Heart left ventricle (tissue), 16 donors: Measurements from ENCODE around the gene PNRC1. TPM values are rescaled to one million over a fixed set of nuclear protein-coding genes. Genes with fewer than 3 reads are reported as not detected.
"Not testable (repeated sequence)": the region's sequence is repeated elsewhere in the genome, so short reads cannot be mapped to it uniquely, and the experiment has no call there.

Experiments used
- ATAC-seq, 4 donors: fragments of 200-7000 bp; cut with Tn5 transposase; one replicate each; pipeline ENCODE4 v1.9.1; 2020 to 2022; ENCODE audit warnings: moderate library complexity in 4 of 4, mild to moderate bottlenecking in 3 of 4, moderate number of reproducible peaks in 1 of 4
- DNase-seq, 5 donors: peaks; one replicate each; pipeline ENCODE4 v3.0.0-alpha.2; 2020
- H3K27ac ChIP-seq, 12 donors: fragments of 200-600 bp; sonication (generic) in 4 of 12; one replicate each; pipeline versions ENCODE4 v1.5.0 to v1.8.0; 2016 to 2022; ENCODE audit warnings: mild to moderate bottlenecking in 2 of 12
- H3K27me3 ChIP-seq, 9 donors: fragments of 200-600 bp; sonication (generic) in 2 of 9; one replicate each; pipeline versions ENCODE4 v1.5.1 to v1.8.0; 2016 to 2022; ENCODE audit warnings: mild to moderate bottlenecking in 3 of 9
- H3K36me3 ChIP-seq, 9 donors: fragments of 200-600 bp; sonication (generic) in 2 of 9; one replicate each; pipeline versions ENCODE4 v1.5.0 to v1.8.0; 2018 to 2022; ENCODE audit warnings: mild to moderate bottlenecking in 2 of 9
- H3K4me1 ChIP-seq, 12 donors: fragments of 200-600 bp; sonication (generic) in 4 of 12; one replicate each; pipeline versions ENCODE4 v1.5.0 to v1.8.0; 2016 to 2022; ENCODE audit warnings: mild to moderate bottlenecking in 3 of 12
- H3K4me3 ChIP-seq, 12 donors: fragments of 200-600 bp; sonication (generic) in 4 of 12; one replicate each; pipeline versions ENCODE4 v1.5.0 to v1.8.0; 2017 to 2022; ENCODE audit warnings: mild to moderate bottlenecking in 9 of 12, moderate library complexity in 4 of 12
- H3K9me3 ChIP-seq, 12 donors: fragments of 200-600 bp; sonication (generic) in 4 of 12; one replicate each; pipeline versions ENCODE4 v1.5.0 to v1.8.0; 2016 to 2022; ENCODE audit warnings: mild to moderate bottlenecking in 1 of 12
- POLR2A ChIP-seq, 2 donors: fragments of 450-650 bp; IDR thresholded peaks; one replicate each; pipeline ENCODE4 v1.6.1; 2017; ENCODE audit warnings: antibody characterized with exemption in 2 of 2, mild to moderate bottlenecking in 2 of 2, moderate library complexity in 2 of 2
- WGBS, 4 donors: extraction: QIAGEN DNeasy Blood & Tissue Kit in 2 of 4; methylation state at CpG; one replicate each; pipeline versions ENCODE4 v1.1.5 to v1.1.7; 2013 to 2018; 5-methylcytosine and 5-hydroxymethylcytosine counted together
- intact Hi-C, 10 donors: fragments of 100-400 bp; cut with DNase I; formaldehyde crosslinking; loops; one replicate each; pipeline versions ENCODE4 v1.11.1 to v1.14.2; 2022
- polyA plus RNA-seq, 2 donors: library from polyadenylated mRNA; stranded (reverse); fragments of 200-250 nt; gene quantifications; one replicate each; pipeline ENCODE4 v1.2.3, GENCODE V29; 2013
- total RNA-seq, 9 donors: library from RNA; depleted of rRNA in 2 of 9; stranded (reverse); fragments of >200 nt in 2 of 9; fragmentation: NEBNext Ultra II Directional in 3 of 9; extraction: Animal tissue kit (Norgen Biotek cat#: 25700) in 3 of 9; gene quantifications; one replicate each; pipeline versions ENCODE4 v1.1.0 to v1.2.4, GENCODE V29; 2016 to 2023
- TF ChIP-seq, protein P1 (sequence below), 12 donors: fragments of 200-600 bp; sonication (generic) in 4 of 12; IDR thresholded peaks; one replicate each; pipeline versions ENCODE4 v1.5.0 to v1.8.0; 2018 to 2022; ENCODE audit warnings: antibody characterized with exemption in 12 of 12, mild to moderate bottlenecking in 5 of 12
- donor health status: ischemic (EF 13 %, LVEDD 7.1; RV severe dilation, severe dysfunction).
- donor health status: healthy with polysubstance abuse.
- donor health status: DM: no; HTN: yes; CAD: no.
- donor health status: DM: no; HTN: no; CAD: no.
- donor health status: ischemic (EF 25% LVEDD 6.9; RV normal size, moderate dysfunction).
- donor health status: ischemic (EF 25% LVEDD 5.7; RV mildly dilated, moderate dysfunction).
- donor health status: healthy.
- donor health status: DM: yes; HTN: yes; CAD: no.
- donor health status: ischemic (EF 35%, LVEDD 5.7; RV mildly dilated, moderate dysfunction).
- donor health status: nonischemic (EF 11% LVEDD 7.7; RV severe dilation, severe dysfunction).
- donor health status: DM: yes; HTN: yes; CAD: no.
- donor health status: PGD.
- donor health status: ischemic (EF 29% LVEDD 5.4; RV normal size, mild dysfunction).
- donor health status: nonischemic (EF 23%, LVEDD 6.1; RV moderate dilation, normal function).

Gene PNRC1
- total and polyA plus RNA-seq, 11 donors = 46.1 to 280 (median 183) TPM

DNA sequence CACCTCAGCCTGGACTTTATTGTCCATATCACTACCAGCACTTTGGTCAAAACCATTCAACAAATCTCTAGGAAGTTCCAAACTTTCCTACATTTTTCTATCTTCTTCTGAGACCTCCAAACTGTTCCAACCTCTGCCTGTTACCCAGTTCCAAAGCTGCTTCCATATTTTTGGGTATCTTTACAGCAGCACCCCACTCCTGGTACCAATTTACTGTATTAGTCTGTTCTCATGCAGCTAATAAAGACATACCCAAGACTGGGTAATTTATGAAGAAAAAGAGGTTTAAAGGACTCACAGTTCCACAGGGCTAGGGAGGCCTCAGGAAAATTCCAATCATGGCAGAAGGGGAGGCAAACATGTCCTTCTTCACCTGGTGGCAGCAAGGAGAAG lies 42.7 kb upstream of the PNRC1 start:
- Histone ChIP-seq H3K4me1 (peaks cover 4 to 46% (median 22%) of the 10 kb centered on the region in 12 donors), H3K9me3 (peaks cover 0 to 14% (median 10%) of the 10 kb centered on the region in 12 donors)
- not testable (repeated sequence) for ATAC-seq, H3K27me3 ChIP-seq, H3K27ac ChIP-seq, H3K4me3 ChIP-seq, DNase-seq, H3K36me3 ChIP-seq
- TF ChIP-seq, protein P1, sequence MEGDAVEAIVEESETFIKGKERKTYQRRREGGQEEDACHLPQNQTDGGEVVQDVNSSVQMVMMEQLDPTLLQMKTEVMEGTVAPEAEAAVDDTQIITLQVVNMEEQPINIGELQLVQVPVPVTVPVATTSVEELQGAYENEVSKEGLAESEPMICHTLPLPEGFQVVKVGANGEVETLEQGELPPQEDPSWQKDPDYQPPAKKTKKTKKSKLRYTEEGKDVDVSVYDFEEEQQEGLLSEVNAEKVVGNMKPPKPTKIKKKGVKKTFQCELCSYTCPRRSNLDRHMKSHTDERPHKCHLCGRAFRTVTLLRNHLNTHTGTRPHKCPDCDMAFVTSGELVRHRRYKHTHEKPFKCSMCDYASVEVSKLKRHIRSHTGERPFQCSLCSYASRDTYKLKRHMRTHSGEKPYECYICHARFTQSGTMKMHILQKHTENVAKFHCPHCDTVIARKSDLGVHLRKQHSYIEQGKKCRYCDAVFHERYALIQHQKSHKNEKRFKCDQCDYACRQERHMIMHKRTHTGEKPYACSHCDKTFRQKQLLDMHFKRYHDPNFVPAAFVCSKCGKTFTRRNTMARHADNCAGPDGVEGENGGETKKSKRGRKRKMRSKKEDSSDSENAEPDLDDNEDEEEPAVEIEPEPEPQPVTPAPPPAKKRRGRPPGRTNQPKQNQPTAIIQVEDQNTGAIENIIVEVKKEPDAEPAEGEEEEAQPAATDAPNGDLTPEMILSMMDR (IDR thresholded peaks at IDR 0.05) = peak in 1 of 12 donors; percentile 7
- intact Hi-C loops = loop anchor here in 8 of 10 donors (2.0 to 10.0 kb wide), 4 partner anchors 39 to 53 kb away; partner anchors contain the start of gene PNRC1 (in 5 of the 8)

DNA sequence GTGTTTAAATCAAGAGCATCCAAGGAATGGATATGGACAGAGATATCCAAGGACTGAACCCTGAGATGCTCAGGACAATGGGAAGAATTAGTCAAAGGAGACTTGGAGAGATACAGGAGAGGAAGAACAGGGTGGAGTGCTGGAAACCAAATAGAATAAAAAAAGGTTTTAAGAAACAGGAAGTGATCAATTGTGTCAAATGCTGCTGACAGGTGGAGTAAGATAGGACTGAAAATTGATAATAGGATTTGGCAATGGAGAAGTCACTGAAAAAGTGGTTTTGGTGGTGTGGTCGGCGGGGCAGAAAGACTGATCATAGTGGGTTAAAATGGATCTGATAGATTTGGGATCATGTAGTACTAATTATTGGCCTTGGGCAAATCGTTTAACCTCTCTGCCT lies 37.9 kb upstream of the PNRC1 start:
- intact Hi-C loops = loop anchor here in 1 of 10 donors (5.0 kb wide), 1 partner anchor 35 kb away; no protein-coding TSS in a partner anchor
- no peaks in the 10 kb centered on the region for H3K36me3 ChIP-seq
- H3K4me1 ChIP-seq = peaks cover 0 to 30% (median 5%) of the 10 kb centered on the region in 12 donors
- H3K27ac ChIP-seq = no peak overlapping the region
- DNase-seq (no peak), ATAC-seq (no peak)
- no peaks in the 10 kb centered on the region for H3K27me3 ChIP-seq
- WGBS, 4 donors = 85 to 96% (median 89%) methylated on average over 3 of the region's 3 CpGs
- H3K9me3 ChIP-seq = peaks cover 0 to 10% (median 7%) of the 10 kb centered on the region in 12 donors
- TF ChIP-seq, protein P1 (IDR thresholded peaks at IDR 0.05) = no peak
- TF ChIP-seq POLR2A (IDR thresholded peaks at IDR 0.05) = no peak
- no peak overlapping the region for H3K4me3 ChIP-seq

DNA sequence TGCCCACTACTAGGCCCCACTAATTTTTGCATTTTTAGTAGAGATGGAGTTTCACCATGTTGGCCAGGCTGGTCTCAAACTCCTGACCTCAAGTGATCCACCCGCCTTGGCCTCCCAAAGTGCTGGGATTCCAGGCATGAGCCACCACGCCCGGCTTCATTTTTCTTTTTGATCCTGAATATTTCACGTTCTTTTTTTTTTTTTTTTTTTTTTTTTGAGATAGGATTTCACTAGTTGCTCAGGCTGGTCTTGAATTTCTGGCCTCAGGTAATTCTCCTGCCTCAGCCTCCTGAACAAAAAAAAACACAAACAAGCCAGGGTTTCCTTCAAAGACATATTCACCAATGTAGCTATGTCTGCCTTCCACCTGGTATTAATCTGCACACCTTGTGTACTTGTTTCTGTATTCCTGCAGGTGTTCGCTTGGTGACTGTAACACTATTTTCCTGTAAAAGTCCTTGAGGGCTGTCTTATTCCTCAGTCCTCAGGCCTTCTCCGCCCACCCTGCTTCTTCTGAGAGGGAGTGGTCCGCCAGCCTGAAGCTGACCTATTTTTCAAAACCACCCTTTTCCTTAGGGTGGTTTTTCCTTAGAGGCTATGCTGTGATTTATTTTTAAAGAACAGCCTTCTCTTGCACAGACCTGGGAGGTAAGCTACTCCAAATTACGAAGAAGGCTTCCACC lies 36.1 kb upstream of the PNRC1 start:
- Histone ChIP-seq H3K36me3 (no peaks in the 10 kb centered on the region), H3K4me1 (peaks cover 0 to 46% (median 5%) of the 10 kb centered on the region in 12 donors), H3K27ac (peak overlapping the region in 6 of 12 donors; percentile 14 to 65 (median 37)), H3K4me3 (no peak overlapping the region), H3K9me3 (no peaks in the 10 kb centered on the region), H3K27me3 (no peaks in the 10 kb centered on the region)
- DNase-seq (no peak), ATAC-seq (no peak)
- intact Hi-C loops = loop anchor here in 2 of 10 donors (2.0 to 5.0 kb wide), 2 partner anchors 33 to 36 kb away; partner anchors contain the start of gene PNRC1 (in 1 of the 2)
- TF ChIP-seq POLR2A (IDR thresholded peaks at IDR 0.05) = no peak
- WGBS, 4 donors = 82 to 91% (median 87%) methylated on average over 8 of the region's 8 CpGs

DNA sequence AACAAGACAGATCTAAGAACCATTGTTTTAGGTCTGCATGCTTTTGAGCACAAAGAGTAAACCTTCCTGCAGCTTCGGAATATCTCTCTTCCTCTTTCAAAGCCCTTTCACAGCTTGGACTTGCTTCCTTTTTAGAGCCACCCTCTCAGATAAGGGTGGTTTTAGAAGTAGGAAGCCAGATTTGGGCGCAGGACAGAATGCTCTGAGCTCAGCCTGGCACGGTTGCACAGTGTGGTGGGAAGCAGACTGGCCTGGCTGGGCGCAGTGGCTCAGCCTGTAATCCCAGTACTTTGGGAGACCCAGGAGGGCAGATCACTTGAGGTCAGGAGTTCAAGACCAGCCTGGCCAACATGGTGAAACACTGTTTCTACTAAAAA lies 35.6 kb upstream of the PNRC1 start:
- DNase-seq = peak; percentile 33 to 68 (median 63)
- 8 to 37% (median 34%) methylated on average over 3 to 4 of the region's 4 CpGs for WGBS, 4 donors
- no peaks in the 10 kb centered on the region for H3K36me3 ChIP-seq
- no peaks in the 10 kb centered on the region for H3K9me3 ChIP-seq
- intact Hi-C loops = loop anchor here in 1 of 10 donors (2.0 kb wide), 1 partner anchor 36 kb away; the partner anchor contains the start of gene PNRC1
- no peaks in the 10 kb centered on the region for H3K27me3 ChIP-seq
- no peak for TF ChIP-seq POLR2A (IDR thresholded peaks at IDR 0.05)
- TF ChIP-seq, protein P1 (IDR thresholded peaks at IDR 0.05) = no peak
- peak; percentile 89 to 96 (median 90) for ATAC-seq
- peak overlapping the region in 6 of 12 donors; percentile 14 to 65 (median 37) for H3K27ac ChIP-seq
- H3K4me3 ChIP-seq = no peak overlapping the region
- peaks cover 0 to 51% (median 5%) of the 10 kb centered on the region in 12 donors for H3K4me1 ChIP-seq
